GM18867 (cell line): ENCODE data around the gene UCN3.

Experiments
- ATAC-seq: cut with Tn5 transposase; IDR thresholded peaks from one replicate; pipeline ENCODE4 v1.9.1; 2021; ENCODE audit warnings: mild to moderate bottlenecking, moderate library complexity; ENCODE audit not compliant: unreplicated experiment

UCN3 gene, protein sequence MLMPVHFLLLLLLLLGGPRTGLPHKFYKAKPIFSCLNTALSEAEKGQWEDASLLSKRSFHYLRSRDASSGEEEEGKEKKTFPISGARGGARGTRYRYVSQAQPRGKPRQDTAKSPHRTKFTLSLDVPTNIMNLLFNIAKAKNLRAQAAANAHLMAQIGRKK

DNA sequence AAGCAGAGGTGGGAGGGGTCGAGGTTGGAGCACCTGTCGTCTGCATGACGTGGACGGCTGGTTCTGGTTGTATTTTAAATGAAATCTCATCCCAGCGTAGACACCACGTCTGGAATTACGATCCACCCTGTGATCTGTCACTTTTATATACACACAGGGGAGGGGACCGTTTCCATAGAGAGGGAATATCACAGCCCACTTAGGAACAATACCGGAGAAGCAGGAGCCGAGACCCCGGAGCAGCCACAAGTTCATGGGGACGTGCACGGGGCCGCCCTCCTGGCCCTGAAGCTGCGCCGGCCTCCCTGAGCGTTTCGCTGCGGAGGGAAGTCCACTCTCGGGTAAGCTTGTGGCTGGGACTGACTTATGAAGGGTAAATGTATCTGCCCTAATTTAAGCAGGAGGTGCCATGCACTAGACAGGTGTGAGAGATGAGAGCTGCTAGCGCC, at the start of gene UCN3:
Gene UCN3, plus strand, starts transcription at position 77 of the 449 bp plus-strand sequence. CDS start 8,755 bp downstream, outside the sequence.
- ATAC-seq, result no peak

DNA sequence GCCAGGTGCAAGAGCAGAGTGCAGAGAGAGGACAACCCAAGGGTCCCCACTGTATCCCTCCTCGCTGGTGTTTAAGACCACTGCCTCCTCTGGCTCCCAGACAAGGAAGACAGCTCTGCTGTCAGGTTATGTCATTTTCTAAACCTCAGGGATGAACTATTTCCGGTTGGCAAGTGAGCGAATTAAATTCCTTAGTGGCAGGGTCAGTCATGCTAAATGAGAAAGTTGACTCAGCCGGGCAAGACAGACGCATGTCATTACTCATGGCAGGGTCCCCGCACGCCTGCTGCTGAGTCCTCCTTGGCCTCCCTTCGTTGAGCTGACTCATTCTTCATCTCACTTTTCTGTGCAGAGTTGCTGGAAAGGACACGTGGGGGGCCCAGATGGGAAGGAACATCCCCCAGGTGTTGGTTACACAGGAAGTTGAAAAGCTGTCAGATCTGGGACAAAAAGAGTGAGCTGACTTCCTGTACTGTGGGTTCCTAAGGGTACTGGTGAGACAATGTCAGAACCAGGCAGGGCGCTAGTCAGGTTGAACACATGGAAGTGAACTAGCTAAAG, 47.1 kb upstream of the UCN3 start:
- no peak for ATAC-seq

DNA sequence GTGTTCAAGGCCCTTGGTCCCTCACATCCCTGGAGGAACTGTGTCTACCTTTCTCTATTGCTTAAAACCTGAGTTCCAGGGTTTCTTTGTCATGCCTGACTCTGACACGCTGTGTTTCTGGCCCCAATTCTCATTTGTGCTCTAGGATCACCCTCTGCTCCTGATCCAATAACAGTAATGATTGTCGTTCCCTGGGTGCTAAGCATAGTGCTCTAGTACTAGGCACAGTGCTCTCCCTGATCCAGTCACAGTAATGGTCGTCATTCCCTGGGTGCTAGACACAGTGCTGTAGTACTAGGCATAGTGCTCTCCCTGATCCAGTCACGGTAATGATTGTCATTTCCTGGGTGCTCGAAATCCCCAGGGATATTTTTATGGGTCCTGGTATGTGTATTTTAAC, 46.6 kb upstream of the UCN3 start:
- no peak for ATAC-seq

DNA sequence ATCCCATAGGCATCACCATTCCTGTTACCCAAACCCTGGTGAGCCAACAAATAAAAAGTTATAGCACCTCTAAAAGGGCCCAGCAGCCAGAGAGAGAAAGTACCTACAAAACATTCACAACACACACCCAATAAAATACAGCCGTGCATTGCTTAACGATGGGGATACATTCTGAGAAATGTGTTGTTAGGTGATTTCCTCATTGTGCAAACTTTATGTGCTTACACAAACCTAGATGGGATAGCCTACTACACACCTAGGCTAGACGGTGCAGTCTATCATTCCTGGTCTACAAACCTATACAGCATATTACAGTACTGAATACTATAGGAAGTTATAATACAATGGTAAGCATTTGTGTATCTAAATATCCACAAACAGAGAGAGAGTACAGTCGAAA, 44.9 kb upstream of the UCN3 start:
- ATAC-seq, result no peak

DNA sequence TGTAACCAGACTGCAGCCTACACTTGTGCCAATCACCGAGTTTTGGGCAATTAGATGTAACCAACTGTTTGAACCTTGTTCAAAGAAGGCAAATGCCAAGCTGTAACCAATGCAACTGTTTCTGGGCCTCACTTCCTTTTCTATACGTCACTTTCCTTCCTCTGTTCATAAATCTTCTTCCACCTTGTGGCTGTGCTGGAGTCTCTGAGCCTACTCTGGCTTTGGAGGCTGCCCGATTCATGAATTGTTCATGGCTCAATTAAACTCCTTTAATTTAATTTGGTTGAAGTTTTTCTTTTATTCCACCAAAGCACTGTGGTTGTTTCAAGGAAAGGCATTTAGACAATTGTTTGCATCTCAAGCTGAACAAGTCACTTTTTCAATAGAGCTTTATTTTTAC, 43.5 kb upstream of the UCN3 start:
- no peak for ATAC-seq

DNA sequence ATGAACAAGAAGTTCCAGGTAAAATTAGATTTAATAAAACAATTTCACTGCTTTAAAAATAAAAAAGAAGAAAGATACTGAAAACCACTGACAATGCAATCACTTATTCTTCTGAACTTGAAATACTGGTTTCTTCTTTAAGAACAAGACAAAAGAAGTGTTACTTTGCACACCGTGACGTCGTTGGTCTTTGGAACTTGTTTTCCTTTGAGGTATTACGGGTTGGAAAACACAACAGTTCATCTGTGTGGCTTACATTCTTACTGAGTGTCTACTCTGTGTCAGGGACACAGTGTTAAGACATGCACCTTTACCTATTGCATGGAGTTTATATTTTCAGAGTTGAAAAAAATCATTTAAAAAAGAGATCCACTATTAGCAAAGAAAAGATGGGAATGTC, 41.3 kb upstream of the UCN3 start:
- ATAC-seq, result no peak

DNA sequence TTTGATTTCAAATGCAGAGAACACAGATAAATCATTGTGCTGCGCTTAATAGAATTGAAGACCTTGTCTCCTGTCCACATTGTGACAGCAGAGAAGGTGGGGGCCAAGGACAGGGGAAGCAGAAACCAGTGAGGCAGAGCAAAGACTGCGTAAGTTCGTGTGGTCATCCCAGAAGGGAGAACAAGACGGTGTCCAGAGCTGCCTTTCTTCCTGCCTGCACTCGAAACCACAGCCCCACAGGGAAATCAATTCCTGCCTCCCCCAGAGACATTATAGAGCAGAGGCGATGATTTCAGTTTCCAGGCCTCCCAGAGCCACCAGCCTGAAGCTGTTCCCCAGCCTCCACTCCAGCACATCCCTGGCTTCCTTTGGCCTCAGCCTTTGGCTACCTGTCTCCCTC, 39.7 kb upstream of the UCN3 start:
- ATAC-seq, result no peak

DNA sequence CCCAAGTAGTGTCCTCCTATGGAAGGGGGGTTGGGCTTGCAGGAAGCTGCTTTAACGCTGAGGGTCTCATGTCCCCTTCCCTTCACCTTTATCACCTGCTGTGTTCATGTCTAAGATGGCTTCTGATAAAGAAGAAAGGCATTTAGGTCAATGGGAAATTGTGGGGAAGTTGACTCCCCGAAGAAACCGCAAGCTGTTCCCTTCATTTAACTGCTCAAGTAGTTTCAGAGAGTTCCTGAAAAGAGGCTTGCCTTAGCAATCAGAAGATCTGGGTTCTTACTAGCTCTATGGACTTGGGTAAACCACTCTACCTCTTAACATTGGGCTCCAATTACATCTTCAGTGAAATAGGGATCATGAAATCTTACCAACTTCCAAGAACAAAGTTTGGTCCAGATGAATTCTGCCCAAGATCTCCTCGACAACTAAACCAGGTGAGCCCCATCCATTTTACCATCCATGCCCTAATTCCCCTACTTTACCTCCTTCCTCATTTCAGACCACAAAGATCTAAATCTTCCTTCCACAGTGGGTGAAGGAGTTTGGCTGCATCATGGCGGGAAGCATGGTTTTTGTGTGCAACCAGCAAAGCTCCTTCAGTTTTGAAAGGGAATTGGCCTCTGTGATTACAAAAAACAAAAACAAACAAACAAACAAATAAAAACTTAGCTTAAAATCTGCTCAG, 30.4 kb upstream of the UCN3 start:
- ATAC-seq, result no peak

DNA sequence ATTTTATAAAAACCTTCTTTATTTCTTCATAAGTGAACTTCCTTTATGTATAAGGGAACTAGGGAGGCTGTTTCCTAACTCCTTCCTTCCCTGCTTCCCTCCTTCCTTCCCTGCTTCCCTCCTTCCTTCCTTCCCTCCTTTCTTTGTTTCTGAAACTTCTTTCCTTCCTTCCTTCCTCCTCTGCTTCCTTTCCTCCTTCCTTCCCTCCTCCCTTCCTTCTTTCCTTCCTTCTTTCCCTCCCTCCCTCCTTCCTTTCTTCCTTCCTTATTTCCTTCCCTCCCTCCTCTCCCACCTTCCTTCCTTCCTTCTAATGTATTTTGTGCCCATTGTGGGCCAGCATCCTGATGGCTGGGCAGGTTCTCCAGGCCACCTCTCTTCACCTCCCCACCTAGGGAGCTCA, 26.8 kb upstream of the UCN3 start:
- ATAC-seq, result no peak

DNA sequence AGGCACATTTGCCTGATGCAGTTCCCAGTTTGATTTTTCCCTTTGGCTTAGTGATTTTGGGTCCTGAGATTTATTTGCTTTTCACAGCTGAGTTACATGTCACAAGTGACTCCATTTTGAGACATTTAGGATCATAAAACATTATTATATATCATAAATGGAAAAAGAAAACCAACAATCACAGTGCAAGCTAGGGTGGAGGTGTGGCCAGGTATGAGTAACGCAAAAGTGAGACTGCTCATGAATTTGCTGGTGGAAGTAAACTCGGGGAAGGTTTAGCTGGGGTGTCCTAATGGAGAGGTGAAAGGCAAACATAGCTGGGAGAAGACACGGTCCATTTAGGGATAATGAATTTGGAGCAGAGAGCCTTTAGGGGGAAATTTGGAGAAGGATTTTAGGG, 21.7 kb upstream of the UCN3 start:
- no peak for ATAC-seq

DNA sequence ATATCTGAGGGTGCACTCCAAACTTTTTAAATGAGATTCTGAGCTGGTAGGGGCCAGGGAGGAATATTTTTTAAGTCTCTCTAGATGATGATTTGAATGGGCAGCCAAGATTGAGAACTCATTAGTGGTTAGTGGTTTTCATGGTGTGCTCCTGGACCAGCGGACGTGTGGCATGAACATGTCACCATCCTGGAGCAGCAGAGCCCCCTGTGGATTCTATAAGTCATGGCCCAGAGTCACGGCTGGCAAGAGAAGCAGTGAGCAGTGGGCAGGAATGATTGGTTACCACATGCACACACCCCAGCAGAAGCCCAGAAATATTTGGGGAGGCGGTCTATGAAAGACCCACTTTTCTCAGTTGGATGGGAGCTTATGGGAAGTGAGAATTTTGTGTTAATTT, 21.2 kb upstream of the UCN3 start:
- no peak for ATAC-seq

DNA sequence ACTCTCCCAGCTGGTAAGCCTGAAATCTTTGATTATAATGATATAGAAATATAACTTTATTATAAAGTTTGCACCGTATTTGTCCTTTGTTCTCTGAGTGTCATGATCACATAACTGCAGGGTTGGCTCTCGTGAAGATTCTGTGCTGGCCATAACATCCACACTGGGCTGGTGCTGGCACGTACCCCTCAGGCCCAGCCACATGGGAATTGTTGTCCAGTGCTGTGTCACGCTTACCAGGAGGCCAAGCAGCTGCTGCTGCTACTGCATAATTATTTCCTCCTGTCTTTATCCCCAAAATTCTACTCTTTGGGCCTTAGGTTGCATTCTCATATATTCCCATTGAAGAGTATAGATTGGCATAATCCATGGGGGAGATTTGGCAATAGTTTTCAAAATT, 20.8 kb upstream of the UCN3 start:
- ATAC-seq, result no peak

DNA sequence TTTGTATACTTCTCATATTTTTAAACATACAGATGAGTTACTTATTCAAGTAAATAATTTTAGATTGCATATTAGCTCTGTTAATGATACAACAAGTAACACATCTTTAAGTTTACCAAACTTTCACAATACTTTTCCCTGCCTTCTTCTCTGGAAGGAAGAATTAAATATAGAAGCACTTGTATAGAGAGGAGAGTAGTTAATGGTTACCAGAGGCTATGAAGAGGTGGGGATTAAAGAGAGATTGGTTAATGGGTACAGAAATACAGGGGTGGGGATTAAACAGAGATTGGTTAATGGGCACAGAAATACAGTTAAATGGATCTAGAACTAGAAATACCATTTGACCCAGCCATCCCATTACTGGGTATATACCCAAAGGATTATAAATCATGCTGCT, 20.0 kb upstream of the UCN3 start:
- no peak for ATAC-seq

DNA sequence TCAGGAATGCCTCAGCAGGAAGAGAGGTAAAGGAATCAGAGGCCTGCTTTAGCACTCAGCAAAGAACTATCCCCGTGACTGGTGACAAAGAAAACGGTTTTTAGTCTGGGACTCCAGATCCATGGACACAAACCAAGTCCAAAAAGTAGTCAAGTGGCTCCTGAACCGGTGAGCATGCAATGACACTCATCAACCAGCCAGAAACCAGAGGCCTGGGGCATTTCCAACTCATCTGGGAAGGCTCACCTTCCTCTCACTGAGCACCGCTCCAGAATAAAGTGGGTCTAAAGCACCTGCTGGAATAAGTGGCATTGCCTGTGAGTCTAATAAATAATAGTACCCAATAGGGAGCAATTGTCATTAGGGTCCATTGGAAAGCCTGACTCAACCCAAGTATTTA, 17.9 kb upstream of the UCN3 start:
- no peak for ATAC-seq

DNA sequence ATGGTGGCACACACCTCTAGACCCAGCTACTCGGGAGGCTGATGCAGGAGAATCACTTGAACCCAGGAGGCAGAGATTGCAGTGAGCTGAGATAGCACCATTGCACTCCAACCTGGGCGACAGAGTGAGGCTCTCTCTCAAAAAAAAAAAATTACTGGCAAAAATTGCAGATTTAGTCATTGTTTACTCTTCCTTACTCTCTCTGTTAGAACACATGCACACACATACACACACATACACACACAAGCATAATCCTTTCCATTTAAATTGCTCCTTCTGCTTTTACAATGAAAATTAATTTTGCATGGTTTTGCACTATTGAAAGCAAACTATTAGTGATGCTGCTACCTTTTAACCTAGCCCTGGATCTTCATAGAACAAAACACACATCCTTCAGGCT, 15.4 kb upstream of the UCN3 start:
- ATAC-seq, result no peak

DNA sequence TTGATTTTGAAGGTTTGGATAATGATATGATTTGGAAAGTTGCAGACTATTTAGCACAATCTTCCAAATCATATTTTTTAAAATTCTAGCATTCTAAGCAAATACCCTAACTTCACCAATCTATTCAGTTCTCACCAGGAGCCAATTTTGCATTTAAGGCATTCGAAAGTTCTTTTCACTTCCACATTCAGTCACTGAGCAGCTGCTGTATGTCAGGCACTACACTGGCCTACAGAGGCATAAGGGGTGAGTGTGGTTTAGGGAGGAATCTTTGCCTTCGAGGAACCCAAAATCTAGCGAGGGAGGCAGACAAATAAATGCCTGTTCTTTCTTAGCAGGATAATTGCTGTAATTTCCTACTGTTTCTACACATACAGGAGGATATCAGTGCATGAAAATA, 10.7 kb upstream of the UCN3 start:
- ATAC-seq, result peak; percentile 81

DNA sequence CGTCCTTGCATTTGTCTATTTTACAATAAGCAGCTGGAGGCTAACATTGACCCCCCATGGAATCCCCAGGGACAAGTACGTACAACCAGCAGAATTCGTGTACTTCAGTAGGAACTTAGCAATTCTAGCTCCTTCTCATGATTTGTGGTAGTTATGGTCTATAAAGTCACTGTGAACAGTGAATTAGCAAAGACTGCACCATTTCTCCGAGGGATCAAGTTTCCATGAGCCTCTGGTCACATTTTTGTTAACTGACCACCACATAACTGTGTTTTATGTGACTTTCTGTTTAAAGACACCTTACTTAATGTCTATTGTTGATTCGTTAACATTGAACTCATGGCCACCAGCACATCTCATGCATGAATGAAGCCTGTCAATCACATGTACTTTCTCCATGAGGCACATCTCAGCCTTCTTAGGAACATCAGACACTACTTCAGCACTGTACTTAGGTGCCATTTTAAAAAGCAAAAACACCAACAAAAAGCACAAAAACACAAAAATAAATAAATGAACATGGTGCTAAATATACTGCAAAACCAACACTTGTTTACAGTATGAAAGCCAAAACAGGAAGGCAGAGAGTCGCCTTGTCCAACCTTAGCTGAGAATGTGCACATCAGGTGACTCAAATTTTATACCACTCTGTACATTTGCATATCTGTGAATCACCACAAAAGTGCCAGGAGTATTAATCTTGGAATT, 9.0 kb upstream of the UCN3 start:
- ATAC-seq, result no peak

DNA sequence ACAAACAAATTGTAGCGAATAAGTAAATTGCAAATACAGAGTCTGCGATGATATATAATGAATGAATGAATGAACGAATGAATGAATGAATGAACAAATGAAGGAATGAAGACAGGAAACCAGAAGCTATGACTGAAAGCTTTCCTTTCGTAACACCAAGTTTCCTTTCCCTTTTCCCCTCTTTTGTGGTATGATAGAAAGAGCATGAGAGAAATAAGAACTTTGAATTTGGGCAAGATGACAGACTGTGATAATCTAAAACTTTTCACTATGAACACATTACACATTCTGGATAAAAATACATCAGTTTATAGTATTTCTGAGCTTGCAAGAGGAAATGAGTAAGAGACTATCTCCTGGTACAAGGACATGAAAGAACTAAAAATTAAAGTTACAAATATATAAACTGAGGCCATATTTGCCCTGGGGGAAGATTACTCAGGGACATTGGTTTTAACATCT, 8.4 kb upstream of the UCN3 start:
- no peak for ATAC-seq

DNA sequence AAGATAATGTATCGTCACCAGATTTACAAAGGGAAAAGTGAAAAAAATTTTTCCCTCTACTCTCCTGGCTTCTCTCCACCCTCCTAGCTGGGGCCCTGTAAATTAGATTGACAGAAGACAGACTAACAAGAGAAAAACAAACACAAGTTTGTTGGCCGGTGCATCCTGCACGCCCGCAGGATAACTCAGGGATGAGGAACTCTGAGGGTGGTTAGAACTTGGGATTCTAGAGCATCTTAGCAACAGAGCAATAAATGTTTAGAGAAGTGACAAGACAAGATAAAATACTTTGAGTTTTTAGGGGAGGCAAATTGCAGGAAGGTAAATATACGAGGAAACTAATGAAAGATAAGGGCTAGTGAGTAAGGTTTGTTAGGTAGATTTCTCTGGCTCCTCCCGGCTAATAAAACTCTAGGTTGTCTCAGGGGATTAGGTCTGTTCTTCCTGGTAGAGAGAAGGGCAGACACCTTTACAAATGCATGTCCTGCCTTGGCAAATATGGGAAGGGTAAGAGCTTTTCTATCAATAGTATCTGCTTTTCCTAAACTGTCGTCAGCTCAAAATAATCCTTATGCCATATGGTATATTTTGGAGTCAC, 4.3 kb upstream of the UCN3 start:
- ATAC-seq, result no peak

DNA sequence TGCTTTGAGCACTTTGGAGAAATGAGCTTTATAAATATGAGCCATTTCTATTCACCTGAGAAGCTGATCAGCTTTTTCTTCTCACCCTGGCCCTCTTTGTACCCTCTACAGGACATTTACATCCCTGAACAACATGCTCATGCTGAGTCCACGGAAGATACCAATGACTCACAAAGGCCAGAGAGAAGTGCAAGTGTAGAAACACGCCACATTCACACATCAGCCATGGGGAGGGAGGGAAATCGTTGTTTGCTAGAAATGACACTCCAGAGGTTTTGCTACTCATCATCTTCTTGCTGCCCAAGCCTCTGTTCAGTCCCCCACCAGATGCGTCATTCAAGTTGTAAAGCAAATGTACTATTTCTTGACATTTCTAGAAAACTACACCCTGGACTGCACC, 2.8 kb upstream of the UCN3 start:
- ATAC-seq, result no peak

DNA sequence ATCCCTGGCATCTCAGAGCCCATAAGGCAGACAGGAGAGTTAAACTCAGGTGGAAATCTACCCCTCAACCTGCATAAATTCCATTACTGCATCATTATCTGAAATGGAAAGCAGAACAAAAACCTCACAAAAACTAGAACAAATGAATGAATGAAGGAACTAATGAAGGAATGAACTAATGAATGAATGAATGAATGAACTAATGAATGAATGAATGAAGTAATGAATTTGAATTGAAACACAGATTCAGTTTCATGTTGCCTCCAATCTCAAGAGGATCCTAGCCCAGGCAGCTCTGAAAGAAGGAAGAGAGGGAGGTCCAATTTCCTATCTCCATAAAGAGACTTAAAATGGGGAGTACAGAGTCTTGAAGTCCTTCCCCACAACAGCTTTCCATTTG, 1.9 kb upstream of the UCN3 start:
- no peak for ATAC-seq

DNA sequence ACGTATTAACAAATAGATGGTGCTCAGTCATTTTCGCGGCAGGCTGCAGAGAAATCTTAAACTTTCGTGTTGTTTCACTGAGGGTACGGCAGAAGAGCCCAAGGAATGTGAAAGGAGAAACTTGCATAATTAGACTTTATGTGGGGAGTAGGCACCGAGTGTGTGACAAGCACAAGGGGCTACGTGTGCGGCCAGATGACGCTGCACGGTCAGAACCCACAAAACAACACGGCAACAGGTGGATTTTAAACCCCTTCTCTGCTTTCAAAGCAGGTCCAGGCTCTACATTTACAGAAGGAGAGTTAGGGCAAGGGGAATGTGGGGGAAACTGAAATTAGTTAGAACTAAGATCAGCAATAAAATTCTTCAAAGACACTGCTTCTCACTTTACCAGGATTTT, 392 bp upstream of the UCN3 start:
- ATAC-seq, result no peak
